Muscle layer of colon (tissue), 2 donors: ENCODE data around the gene STAT5A.

Experiments
- H3K27ac ChIP-seq: one replicate; pipeline ENCODE4 v1.7.0; 2013; ENCODE audit warnings: low read depth, mild to moderate bottlenecking, low read length, moderate library complexity
- H3K27me3 ChIP-seq, 2 donors: one replicate each; pipeline ENCODE4 v1.7.0; 2013; ENCODE audit warnings: low read length in 2 of 2, mild to moderate bottlenecking in 2 of 2; ENCODE audit not compliant: insufficient read depth in 2 of 2, control insufficient read depth in 1 of 2
- H3K36me3 ChIP-seq: one replicate; pipeline ENCODE4 v1.7.0; 2013; ENCODE audit warnings: mild to moderate bottlenecking, low read length; ENCODE audit not compliant: insufficient read depth
- H3K4me1 ChIP-seq: one replicate; pipeline ENCODE4 v1.7.0; 2013; ENCODE audit warnings: mild to moderate bottlenecking, low read length; ENCODE audit not compliant: insufficient read depth
- H3K4me3 ChIP-seq, 2 donors: one replicate each; pipeline ENCODE4 v1.7.0; 2013; ENCODE audit warnings: low read length in 2 of 2, low read depth in 1 of 2, mild to moderate bottlenecking in 1 of 2, moderate library complexity in 1 of 2
- H3K9ac ChIP-seq: one replicate; pipeline ENCODE4 v1.7.0; 2013; ENCODE audit warnings: low read length
- H3K9me3 ChIP-seq: one replicate; pipeline ENCODE4 v1.7.0; 2013; ENCODE audit warnings: mild to moderate bottlenecking, low read length
- donor health status: abdominal sarcoma.
- donor health status: Adenocarcinoma of cecum.

STAT5A gene

GRCh38 chr17:42325026-42325425 lies 36.7 kb downstream of the STAT5A start:
- no peak overlapping the region for H3K9ac ChIP-seq
- H3K9me3 ChIP-seq, result no peaks in the 10 kb centered on the region
- H3K4me1 ChIP-seq, result peaks cover 32% of the 10 kb centered on the region
- peak overlapping the region; percentile 23 for H3K27ac ChIP-seq
- no peak overlapping the region for H3K4me3 ChIP-seq
- peaks cover 61% of the 10 kb centered on the region for H3K36me3 ChIP-seq
- no peaks in the 10 kb centered on the region for H3K27me3 ChIP-seq

- Histone ChIP-seq H3K4me1 (peaks cover 23% of the 10 kb centered on the region), H3K9ac (peak overlapping the region; percentile 13), H3K36me3 (peaks cover 53% of the 10 kb centered on the region), H3K27ac (peak overlapping the region; percentile 28), H3K4me3 (no peak overlapping the region), H3K27me3 (no peaks in the 10 kb centered on the region), H3K9me3 (no peaks in the 10 kb centered on the region)
Observed at GRCh38 chr17:42329025-42329976, 41.0 kb downstream of the STAT5A start.

GRCh38 chr17:42333053-42333452 lies 44.8 kb downstream of the STAT5A start:
- H3K27ac ChIP-seq, result no peak overlapping the region
- peaks cover 62% of the 10 kb centered on the region for H3K36me3 ChIP-seq
- H3K9me3 ChIP-seq, result no peaks in the 10 kb centered on the region
- no peak overlapping the region for H3K4me3 ChIP-seq
- peaks cover 16% of the 10 kb centered on the region for H3K4me1 ChIP-seq
- H3K27me3 ChIP-seq, result no peaks in the 10 kb centered on the region
- no peak overlapping the region for H3K9ac ChIP-seq

GRCh38 chr17:42334677-42335076 lies 46.4 kb downstream of the STAT5A start:
- Histone ChIP-seq H3K27me3 (no peaks in the 10 kb centered on the region), H3K27ac (no peak overlapping the region), H3K9ac (no peak overlapping the region), H3K36me3 (peaks cover 69% of the 10 kb centered on the region), H3K4me1 (peaks cover 2% of the 10 kb centered on the region), H3K4me3 (no peak overlapping the region), H3K9me3 (no peaks in the 10 kb centered on the region)

- H3K4me3 ChIP-seq, result no peak overlapping the region
- H3K27ac ChIP-seq, result no peak overlapping the region
- no peaks in the 10 kb centered on the region for H3K4me1 ChIP-seq
- no peaks in the 10 kb centered on the region for H3K9me3 ChIP-seq
- H3K9ac ChIP-seq, result no peak overlapping the region
- no peaks in the 10 kb centered on the region for H3K27me3 ChIP-seq
- peaks cover 78% of the 10 kb centered on the region for H3K36me3 ChIP-seq
Observed at GRCh38 chr17:42337442-42337841, 49.1 kb downstream of the STAT5A start.

GRCh38 chr17:42338427-42338985 lies 50.2 kb downstream of the STAT5A start:
- Histone ChIP-seq H3K36me3 (peaks cover 78% of the 10 kb centered on the region), H3K4me1 (no peaks in the 10 kb centered on the region), H3K9ac (no peak overlapping the region), H3K4me3 (no peak overlapping the region), H3K9me3 (no peaks in the 10 kb centered on the region), H3K27ac (no peak overlapping the region), H3K27me3 (no peaks in the 10 kb centered on the region)

- no peaks in the 10 kb centered on the region for H3K4me1 ChIP-seq
- no peaks in the 10 kb centered on the region for H3K9me3 ChIP-seq
- H3K4me3 ChIP-seq, result no peak overlapping the region
- H3K9ac ChIP-seq, result no peak overlapping the region
- H3K27ac ChIP-seq, result no peak overlapping the region
- no peaks in the 10 kb centered on the region for H3K27me3 ChIP-seq
- H3K36me3 ChIP-seq, result peaks cover 78% of the 10 kb centered on the region
Observed at GRCh38 chr17:42339221-42339620, 50.9 kb downstream of the STAT5A start.

- no peaks in the 10 kb centered on the region for H3K27me3 ChIP-seq
- H3K4me1 ChIP-seq, result no peaks in the 10 kb centered on the region
- no peak overlapping the region for H3K4me3 ChIP-seq
- no peak overlapping the region for H3K9ac ChIP-seq
- peaks cover 68% of the 10 kb centered on the region for H3K36me3 ChIP-seq
- H3K27ac ChIP-seq, result no peak overlapping the region
- H3K9me3 ChIP-seq, result no peaks in the 10 kb centered on the region
Observed at GRCh38 chr17:42340691-42341127, 52.4 kb downstream of the STAT5A start.

GRCh38 chr17:42341568-42341967 lies 53.3 kb downstream of the STAT5A start:
- no peak overlapping the region for H3K27ac ChIP-seq
- no peaks in the 10 kb centered on the region for H3K27me3 ChIP-seq
- H3K36me3 ChIP-seq, result peaks cover 70% of the 10 kb centered on the region

GRCh38 chr17:42342242-42343008 lies 54.1 kb downstream of the STAT5A start:
- H3K9ac ChIP-seq, result no peak overlapping the region
- H3K9me3 ChIP-seq, result no peaks in the 10 kb centered on the region
- H3K36me3 ChIP-seq, result peaks cover 66% of the 10 kb centered on the region
- no peak overlapping the region for H3K4me3 ChIP-seq
- no peak overlapping the region for H3K27ac ChIP-seq
- peaks cover 4% of the 10 kb centered on the region for H3K4me1 ChIP-seq
- no peaks in the 10 kb centered on the region for H3K27me3 ChIP-seq

More at GRCh38 chr17:42341568-42341967, 53.3 kb downstream of the STAT5A start:
- Histone ChIP-seq H3K4me1 (no peaks in the 10 kb centered on the region), H3K9me3 (no peaks in the 10 kb centered on the region), H3K4me3 (no peak overlapping the region), H3K9ac (no peak overlapping the region)

GRCh38 chr17:42345396-42346073 lies 57.2 kb downstream of the STAT5A start:
- Histone ChIP-seq H3K27ac (no peak overlapping the region), H3K9me3 (no peaks in the 10 kb centered on the region), H3K4me3 (no peak overlapping the region), H3K4me1 (peaks cover 25% of the 10 kb centered on the region), H3K9ac (no peak overlapping the region), H3K36me3 (peaks cover 54% of the 10 kb centered on the region), H3K27me3 (no peaks in the 10 kb centered on the region)
